SHP77 (cell line): ENCODE data around the gene ZBTB38.

Experiments used
- DNase-seq, 2 experiments: peaks; one replicate each; lab custom pipeline; 2025; lab: John Stamatoyannopoulos, UW

ZBTB38 gene

DNA sequence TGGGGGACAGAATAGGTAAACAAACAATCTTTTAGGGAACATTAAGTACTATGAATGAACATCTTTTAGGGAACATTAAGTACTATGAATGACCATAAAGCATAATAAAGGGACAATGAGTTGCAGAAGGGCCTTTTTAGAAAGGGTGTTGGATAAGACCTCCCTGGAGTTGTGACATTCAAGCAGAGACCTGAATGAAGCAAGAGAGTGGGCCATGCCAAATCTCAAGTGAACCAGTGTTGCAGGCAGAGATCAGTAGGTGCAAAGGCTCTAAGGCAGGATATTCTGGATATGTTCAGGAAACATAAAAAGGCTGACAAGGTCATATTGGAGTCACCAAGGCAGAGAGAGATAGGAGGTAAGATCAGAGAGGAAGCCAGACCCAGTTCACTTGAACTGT lies 29.4 kb upstream of the ZBTB38 start:
- DNase-seq, result no peak

DNA sequence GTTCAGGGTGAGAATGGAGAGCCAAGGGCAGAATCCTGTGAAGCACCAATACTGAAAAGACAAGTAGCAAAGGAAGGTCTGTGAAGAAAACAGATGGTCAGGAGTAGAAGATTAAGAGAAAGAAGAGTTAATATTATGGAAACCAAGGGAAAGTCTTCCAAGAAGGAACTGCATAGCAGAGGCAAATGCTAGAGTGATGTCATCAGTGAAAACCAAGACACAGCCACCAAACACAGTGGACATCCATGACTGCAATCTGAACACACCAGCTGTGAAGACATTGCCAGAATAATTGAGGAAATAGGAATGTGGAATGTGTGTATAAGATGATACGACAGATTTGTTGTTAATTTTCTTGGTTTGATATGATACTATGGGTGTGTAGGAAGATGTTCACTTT lies 26.8 kb upstream of the ZBTB38 start:
- DNase-seq, result no peak

GRCh38 chr3:141342386-141342785 lies 25.9 kb upstream of the ZBTB38 start:
- no peak for DNase-seq

GRCh38 chr3:141343077-141343476 lies 25.2 kb upstream of the ZBTB38 start:
- no peak for DNase-seq

- no peak for DNase-seq
Observed at GRCh38 chr3:141343865-141344271, 24.4 kb upstream of the ZBTB38 start.

GRCh38 chr3:141345528-141345927 lies 22.8 kb upstream of the ZBTB38 start:
- DNase-seq, result no peak

GRCh38 chr3:141346007-141346406 lies 22.3 kb upstream of the ZBTB38 start:
- DNase-seq, result no peak

DNA sequence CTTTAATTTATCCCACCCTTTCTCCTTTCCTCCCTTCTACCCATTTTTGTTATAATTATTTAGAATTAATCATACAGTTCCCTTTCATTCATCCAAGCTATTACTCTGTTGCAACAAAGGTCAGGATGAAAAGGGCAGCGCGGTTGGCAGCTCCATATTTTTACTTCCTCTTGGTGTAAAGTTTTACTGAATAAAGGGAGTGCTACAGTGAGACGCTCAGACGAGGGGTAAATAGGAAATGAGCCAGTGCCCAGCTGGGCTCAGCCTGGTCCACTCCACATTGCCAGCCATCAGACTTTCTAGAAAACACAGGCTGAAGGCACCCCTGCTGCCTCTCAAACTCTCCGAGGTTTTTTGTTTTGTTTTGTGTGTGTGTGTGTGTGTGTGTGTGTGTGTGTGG lies 21.9 kb upstream of the ZBTB38 start:
- no peak for DNase-seq

- no peak for DNase-seq
Observed at GRCh38 chr3:141346839-141347238, 21.5 kb upstream of the ZBTB38 start.

DNA sequence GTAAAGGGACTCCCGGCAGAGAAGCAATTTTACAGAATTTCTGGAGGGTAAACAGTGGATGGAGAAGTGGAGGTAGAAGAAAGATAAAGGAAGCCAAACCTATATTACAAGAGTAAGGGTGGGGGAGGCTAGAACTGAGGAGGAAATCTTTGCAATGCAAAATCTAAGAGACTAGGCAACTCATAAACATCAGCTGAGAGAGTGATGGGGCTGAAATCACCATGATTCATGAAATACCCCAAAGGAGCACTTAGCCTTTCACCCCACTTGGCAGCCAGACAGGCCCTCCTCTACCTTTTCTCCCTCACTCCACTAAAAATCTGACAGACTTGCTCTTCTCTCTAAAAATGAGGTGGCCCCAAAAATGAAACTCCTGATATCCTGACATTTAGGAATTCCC lies 19.5 kb upstream of the ZBTB38 start:
- DNase-seq, result no peak

DNA sequence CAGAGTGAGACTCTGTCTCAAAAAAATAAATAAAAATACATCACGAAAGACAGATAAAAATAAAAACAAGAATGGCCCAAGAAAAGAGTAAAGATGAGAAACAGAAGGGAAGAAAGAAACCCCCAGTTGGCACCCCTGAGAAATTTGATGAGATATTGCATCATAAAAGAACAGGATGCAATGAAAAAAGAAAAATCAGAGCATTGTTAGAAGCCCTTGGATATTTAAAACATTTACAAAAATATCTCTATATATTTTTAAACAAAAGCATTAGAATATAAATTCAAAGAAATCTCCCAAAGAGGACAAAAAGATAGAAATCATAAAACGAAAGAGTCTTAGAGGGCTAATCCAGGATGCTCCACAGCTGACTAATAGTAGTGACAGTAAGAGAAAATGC lies 18.6 kb upstream of the ZBTB38 start:
- DNase-seq, result no peak

GRCh38 chr3:141350666-141351065 lies 17.6 kb upstream of the ZBTB38 start:
- no peak for DNase-seq

- no peak for DNase-seq
Observed at GRCh38 chr3:141352262-141352984, 15.9 kb upstream of the ZBTB38 start.

GRCh38 chr3:141353652-141354495 lies 14.4 kb upstream of the ZBTB38 start:
- DNase-seq, result no peak

GRCh38 chr3:141354517-141354916 lies 13.8 kb upstream of the ZBTB38 start:
- no peak for DNase-seq

DNA sequence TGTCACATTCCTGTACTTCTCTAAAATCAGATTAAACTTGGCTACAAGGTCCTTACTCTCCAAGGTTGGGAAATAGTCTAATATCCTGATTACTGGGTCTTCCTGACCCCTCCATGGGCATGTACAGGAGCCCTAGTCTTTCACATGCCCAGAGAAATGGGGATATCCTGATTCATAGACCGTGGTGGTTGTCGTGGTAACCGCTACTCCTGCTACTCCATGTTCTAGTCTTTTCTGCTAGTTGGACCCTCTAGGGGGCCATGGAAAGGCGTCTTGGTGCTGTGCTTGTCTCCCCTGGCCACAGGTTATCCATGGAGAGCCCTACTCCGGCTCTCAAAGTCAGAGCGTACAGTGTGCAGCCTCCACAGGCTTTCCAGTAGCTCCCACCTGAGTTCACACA lies 13.1 kb upstream of the ZBTB38 start:
- DNase-seq, result no peak

DNA sequence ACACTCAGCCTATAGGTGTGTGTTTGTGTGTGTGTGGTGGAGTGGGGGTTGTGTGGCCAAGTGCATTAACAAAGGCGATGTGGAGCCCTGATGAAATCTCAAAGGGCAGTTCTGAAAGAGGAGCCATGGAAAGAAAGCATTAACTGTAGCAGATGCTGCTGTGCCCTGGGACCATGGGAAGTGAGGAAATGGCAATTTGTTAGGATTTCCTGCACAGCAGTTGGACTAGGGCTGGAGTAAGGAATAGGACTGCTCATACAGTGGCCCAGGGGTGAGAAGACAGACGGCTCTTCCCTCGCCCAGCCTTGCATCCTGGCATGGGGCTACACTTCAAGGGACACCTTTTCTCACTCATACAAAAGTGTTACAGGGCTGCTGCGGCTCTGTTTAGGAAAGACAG lies 12.3 kb upstream of the ZBTB38 start:
- no peak for DNase-seq

DNA sequence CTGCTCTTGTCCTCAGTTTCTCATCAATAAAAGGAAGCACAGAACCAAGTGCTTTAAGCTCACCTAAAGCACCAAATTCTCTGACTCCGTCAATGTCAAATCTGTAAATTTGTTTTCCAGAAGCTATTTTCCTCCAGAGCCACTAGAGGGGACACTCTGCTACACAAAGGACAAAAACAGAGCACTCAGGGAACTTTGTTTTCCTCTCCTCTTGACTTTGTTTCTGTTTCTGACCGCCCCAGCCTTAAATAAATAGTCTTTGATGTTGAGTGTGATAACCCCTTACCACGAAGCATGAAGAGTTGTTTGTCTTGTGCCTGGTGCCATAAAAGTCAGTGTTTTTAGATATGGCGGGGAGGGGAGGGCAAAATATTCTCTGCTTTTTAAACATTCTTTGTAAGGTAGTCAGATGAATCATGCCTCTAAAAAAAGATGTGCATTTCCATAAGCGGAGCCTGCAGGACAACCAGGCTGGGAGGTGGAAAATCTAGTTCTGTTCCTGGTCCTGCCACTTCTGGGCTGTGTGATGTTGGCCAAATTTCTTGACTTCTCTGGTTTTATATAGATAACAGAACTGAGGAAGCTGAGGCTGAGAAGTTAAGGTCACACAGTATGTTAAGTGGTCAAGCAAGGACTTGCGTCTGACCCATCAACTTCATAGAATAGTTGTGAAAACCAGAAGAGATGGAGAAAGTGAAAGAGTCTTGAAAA lies 7.3 kb upstream of the ZBTB38 start:
- peak; percentile 64 to 75 for DNase-seq

DNA sequence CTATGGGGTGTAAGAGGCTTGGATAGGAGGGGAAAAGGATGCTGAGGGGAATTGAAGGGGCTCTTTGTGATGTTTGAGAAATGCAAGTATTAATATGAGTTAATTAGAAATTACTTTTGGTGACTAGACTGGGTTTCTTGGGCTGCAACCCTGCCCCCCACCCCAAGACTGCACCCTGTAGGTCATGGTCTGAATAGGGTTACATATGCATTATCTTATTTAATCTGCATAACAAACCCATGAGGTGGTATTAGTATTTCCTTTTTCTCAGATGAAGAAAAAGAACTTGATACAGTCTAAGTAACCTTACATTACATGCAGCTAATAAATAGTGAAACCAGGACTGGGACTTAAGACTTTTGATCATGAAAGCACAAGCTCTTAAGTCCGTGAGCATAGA lies 5.6 kb upstream of the ZBTB38 start:
- DNase-seq, result no peak

DNA sequence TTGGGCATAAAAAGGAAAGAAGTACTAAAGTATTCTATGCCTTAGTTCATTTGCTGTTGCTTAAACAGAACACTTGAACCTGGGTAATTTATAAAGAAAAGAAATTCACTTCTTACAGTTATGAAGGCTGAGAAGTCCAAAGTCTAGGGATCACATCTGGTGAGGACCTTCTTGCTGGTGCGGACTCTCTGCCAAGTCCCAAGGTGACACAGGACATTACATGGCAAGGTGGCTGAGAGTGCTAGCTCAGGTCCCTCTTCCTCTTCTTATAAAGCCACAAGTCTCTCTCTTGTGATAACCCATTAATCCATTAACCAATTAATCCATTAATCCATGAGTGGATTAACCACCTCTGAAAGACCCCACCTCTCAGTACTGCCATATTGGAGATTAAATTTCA lies 3.1 kb upstream of the ZBTB38 start:
- no peak for DNase-seq

DNA sequence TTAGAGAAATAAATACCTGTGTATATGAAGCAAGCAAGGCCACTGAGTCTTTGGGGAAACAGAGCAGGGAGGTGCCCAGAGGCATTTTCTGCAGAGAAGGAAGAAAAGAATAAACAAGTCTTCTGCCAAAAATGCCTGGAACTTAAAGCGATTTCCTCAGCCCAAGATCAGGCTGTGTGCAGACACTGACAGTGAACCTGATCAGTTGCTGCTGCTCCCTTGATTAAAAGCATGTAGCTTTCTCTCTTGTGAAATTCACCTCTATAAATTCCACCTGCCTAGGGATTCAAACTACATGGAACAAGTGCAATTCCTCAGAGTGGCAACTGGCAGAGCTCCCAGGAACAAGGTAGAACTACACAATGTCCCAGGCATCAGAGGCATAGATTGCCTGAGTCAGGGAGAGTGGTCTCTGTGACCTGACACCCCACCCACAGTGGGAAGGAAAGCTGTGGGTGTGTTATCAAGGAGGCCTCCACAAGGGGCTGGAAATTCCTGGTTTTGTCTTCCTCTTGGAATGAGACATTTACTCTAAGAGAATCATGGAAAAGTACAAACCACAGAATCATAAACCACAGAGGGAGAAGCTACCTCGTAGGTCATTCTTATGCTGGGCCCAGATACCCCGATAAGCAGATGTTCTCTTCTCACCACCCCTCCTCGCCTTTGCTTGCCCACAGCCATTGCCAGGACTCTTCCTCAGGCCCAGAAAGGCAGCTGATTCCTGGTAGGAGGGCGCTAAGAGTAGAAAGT lies 1.8 kb upstream of the ZBTB38 start:
- no peak for DNase-seq

DNA sequence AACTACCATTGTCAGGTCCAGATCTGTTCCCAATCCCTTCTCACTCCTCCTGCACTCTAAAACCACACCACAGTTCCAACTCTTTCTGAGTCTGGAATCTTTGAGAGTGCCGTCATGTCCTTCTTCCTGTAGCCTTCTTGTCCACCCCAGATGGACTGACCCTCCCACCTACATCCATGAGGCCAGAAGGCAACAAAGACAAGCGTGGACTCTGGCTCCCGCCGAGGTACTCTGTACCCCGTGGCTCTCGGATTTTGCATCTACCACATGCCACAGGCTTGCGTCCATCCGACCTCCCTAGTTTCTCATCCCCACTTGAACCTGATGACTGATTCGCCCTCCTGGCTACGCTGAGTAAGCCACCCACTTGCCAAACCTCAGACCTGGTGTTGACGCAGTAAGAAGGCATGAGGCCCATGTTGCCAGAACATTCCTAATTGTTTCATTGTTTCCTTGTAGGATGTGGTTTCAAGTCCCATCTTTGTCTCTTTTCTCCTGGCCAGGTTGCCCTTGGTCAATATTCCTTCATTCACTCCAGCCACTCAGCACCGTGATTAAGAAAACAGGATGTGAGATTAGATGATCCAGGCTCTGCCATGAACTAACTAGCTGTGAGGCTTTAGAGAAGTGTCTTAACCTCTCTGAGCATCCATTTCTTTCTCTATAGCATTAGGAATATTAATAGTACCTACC lies 1.1 kb upstream of the ZBTB38 start:
- no peak for DNase-seq
